ENCODE data around the gene PPP1CC.

DNA sequence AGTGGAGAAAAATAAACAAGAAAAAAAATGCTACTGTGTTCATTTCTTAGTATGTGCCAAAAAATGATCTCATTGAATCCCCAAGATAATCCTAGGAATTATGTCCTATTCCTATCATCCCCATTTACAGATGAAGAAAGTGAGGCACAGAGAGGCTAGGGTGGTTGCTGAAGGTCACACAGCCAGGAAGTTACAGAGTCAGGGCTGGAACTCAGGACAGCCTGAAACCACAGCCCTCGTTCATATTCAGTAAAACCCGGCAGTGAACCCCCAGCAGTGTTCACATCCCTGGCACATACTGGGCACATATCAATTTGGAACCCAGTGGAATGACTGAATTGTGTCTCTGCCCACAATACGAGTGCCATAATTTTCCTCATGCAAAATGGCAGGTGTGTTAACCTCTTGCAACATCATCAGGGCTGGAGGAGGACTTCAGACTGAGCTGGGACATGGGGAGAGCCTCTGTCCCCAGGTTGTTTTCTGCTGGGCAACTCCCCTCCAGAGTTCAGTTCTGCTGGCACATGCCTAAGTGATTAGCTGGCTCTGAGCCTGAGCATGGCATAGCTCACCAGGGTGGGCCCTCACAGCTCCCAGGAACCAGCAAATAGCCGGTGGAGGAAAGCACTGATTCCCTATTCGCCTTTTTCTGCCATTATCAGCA, 2.0 kb upstream of the PPP1CC start:
- TF ChIP-seq, protein P1, sequence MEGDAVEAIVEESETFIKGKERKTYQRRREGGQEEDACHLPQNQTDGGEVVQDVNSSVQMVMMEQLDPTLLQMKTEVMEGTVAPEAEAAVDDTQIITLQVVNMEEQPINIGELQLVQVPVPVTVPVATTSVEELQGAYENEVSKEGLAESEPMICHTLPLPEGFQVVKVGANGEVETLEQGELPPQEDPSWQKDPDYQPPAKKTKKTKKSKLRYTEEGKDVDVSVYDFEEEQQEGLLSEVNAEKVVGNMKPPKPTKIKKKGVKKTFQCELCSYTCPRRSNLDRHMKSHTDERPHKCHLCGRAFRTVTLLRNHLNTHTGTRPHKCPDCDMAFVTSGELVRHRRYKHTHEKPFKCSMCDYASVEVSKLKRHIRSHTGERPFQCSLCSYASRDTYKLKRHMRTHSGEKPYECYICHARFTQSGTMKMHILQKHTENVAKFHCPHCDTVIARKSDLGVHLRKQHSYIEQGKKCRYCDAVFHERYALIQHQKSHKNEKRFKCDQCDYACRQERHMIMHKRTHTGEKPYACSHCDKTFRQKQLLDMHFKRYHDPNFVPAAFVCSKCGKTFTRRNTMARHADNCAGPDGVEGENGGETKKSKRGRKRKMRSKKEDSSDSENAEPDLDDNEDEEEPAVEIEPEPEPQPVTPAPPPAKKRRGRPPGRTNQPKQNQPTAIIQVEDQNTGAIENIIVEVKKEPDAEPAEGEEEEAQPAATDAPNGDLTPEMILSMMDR (IDR thresholded peaks at IDR 0.05; ENCODE audit: low read depth, low read length) = no peak
- TF ChIP-seq EZH2phosphoT487 (IDR thresholded peaks at IDR 0.05; ENCODE audit: low read depth) = no peak

Measured in OCI-LY3 (cell line).